ENCODE data around the gene BEX1.
"Not testable (repeated sequence)": the region's sequence is repeated elsewhere in the genome, so short reads cannot be mapped to it uniquely, and the experiment has no call there.

BEX1 gene

GRCh38 chrX:103063918-103064434, at the start of gene BEX1:
TSS of gene BEX1 (minus strand) at chrX:103064171. CDS start at chrX:103063274, 897 bp downstream.
- DNase-seq: no peak

DNA sequence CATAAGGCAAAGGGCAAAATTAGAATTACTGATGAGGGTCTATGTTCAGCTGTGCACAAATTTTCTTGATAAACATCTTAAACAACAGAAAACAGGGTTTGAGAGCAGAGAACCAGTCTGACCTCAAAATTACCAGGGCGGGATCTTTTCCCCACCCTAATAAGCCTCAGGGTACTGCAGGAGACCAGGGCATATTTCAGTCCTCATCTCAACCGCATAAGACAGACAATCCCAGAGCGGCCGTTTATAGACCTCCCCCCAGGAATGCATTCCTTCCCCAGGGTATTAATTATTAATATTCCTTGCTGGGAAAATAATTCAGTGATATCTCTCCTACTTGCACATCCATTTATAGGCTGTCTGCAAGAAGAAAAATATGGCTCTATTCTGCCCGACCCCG, 45.5 kb upstream of the BEX1 start:
- DNase-seq: not testable (repeated sequence)

DNA sequence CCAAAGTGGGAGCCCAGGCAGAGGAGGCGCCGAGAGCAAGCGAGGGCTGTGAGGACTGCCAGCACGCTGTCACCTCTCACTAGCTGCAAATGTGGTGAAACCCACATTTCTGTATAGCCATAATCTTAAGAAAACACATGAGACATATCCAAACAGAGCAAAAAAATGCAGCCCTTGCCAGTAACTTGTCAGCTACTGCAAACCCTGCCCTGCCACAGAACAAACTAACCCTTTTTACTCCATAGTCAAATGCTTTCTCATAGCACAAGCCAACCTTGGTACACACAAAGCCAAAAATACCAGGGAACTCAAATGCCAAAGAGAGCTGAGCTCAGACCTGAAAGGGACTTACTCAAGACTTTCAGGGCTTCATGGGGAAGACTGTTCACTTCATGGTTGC, 43.9 kb upstream of the BEX1 start:
- no peak for DNase-seq

GRCh38 chrX:103107227-103107737, 43.3 kb upstream of the BEX1 start:
- DNase-seq: not testable (repeated sequence)

DNA sequence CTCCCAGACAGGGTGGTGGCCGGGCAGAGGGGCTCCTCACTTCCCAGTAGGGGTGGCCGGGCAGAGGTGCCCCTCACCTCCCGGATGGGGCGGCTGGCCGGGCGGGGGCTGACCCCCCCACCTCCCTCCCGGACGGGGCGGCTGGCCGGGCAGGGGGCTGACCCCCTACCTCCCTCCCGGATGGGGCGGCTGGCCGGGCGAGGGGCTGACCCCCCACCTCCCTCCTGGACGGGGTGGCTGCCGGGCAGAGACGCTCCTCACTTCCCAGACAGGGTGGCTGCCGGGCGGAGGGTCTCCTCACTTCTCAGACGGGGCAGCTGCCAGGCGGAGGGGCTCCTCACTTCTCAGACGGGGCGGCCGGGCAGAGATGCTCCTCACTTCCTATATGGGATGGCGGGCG, 40.4 kb upstream of the BEX1 start:
- not testable (repeated sequence) for DNase-seq

DNA sequence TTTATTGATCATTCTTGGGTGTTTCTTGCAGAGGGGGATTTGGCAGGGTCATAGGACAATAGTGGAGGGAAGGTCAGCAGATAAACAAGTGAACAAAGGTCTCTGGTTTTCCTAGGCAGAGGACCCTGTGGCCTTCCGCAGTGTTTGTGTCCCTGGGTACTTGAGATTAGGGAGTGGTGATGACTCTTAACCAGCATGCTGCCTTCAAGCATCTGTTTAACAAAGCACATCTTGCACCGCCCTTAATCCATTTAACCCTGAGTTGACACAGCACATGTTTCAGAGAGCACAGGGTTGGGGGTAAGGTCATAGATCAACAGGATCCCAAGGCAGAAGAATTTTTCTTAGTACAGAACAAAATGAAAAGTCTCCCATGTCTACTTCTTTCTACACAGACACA, 39.9 kb upstream of the BEX1 start:
- DNase-seq: not testable (repeated sequence)

GRCh38 chrX:103101299-103102042, 37.5 kb upstream of the BEX1 start:
- no peak for DNase-seq

DNA sequence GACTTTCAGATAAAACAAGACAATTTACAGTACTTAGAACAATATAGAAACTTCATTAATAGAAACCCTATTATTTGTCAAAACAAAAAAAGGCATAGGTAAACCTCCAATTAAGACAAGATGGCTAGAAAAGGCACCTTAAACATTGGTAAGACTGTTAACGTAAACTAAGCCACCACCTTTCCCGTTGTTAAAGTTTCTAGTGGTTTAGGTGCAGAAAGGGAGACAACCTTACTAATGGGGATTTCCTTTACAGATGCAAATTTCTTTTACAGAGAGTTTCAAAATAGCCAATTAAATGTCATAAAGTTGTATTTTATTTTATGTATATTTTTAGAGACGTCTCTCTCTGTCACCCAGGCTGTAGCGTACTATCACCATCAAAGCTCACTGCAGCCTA, 36.5 kb upstream of the BEX1 start:
- no peak for DNase-seq

DNA sequence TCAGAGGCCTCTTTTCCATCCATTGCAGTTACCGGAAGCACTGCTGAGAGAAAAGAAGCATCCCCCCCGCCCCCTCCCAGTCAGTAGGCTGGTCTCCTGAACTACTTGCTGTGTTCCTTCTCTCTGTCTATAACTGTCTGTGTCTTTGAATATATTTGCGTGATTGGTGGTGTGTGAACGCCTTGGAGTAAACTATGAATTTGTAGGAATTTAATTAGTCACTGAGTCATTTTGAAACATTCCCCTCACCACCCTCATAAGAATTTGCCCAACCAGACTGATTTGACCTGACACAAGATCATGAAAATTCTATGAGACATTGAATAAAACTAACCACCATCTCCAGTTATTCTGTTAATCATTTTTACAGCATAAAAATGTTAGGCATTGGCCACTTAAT, 35.7 kb upstream of the BEX1 start:
- DNase-seq: no peak

DNA sequence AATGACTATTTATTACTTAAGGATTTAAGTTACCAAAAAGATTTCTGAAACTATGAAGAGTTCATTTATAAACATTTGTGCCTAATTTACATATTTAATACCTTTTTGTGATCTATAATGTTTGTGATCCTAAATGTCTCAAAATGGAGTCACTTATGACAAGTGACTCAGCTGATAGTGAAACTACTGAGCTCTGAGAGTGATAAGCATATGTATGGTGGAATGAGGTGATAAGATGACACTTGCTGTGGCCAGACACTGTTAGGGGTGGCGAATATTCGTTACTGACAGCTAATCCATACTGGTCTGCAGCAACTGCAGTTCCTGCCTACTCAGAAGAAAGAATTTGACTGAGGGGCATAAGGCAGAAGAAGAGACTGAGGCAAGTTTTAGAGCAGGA, 34.5 kb upstream of the BEX1 start:
- DNase-seq: no peak

DNA sequence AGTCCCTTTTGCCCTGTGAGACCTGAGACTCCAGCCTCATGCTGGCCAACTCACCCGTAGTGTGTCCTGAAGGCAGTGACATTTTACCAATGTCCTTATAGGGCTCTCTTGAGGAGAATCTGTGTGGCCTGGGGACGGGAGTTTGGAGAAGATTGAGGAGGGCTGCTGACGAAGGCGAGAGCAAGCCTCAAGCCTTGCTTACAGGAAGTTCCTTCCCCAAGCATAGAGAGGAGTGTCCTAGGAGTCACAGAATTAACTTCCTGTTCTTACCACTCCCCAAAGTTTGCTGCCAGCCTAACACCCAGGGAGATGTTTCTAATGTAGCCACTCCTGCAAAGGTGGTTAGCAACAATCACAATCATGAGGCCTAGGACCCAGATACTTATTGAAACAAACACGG, 29.0 kb upstream of the BEX1 start, which contains the start of gene NXF3:
Gene NXF3 (minus strand): TSS at position 202 of the 400 bp plus-strand sequence. CDS start 120 bp downstream, at position 82.
- DNase-seq: no peak

DNA sequence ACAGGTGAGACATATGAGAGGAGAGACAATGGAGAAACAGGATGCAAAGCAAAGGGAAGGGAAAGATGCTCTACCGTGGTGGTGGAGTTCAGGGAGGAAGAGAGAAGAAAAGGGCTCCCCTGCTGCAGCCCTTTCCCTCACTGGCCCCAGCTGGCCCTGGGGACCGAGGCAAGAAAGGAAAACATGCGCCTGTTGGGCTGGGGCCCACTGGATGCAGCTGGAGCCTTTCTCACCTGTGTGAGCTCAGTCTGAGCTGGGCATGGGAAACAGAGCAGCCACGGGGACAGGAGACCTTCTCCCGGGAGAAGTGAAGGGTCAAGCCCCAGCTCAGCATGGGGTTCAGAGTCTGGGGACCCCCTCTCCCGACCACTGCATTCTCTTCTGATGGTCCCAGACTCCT, 17.1 kb upstream of the BEX1 start:
- no peak for DNase-seq

DNA sequence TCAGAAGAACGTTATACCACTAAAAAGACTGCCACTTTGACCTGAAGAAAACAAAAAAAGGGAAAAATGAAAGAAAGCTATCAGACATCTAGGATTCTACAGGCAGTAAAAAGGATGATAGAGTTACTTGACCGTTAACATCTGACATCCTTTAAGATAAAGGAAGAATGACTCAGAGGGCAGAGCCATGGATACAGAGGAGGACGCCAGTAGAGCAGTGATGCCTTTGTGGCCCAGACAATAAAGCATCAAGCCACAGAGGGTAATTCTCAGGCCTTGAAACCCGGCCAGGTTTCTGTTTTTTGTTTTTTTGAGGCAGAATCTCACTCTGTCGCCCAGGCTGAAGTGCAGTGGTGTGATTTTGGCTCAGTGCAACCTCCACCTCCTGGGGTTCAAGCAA, 9.5 kb upstream of the BEX1 start:
- no peak for DNase-seq

GRCh38 chrX:103066606-103067005, 2.6 kb upstream of the BEX1 start:
- no peak for DNase-seq

DNA sequence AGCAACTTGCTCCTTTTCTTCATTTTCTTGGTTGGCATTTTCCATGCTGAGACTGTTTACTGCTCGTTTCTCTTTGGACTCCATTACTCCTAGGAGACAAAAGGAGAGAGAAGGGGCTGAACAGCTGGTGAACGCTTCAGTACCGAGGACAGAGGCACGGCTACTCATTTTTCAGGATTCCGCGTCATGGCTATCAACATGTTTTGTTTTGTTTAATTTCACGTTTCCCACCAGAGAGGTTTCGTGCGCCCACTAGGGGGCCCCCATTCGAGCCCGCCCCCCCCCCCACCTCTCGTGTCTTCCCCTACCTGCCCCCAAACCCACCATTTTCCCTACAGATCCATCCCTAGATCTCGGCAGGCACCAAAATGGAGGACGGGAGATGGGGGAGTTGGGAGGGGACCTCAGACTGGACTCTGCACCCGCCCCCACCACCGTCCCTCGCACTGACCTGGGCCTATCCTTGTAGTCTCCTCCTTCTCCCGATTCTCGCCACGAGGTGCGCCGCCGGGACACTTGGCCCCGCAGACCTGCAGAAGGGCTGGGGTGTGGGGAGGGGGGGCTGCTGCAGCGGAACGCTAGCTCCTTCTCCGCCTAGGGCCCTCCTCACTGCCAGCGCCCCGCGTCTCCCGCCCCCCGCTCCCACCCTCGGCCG, 653 bp downstream of the BEX1 start:
- no peak for DNase-seq

DNA sequence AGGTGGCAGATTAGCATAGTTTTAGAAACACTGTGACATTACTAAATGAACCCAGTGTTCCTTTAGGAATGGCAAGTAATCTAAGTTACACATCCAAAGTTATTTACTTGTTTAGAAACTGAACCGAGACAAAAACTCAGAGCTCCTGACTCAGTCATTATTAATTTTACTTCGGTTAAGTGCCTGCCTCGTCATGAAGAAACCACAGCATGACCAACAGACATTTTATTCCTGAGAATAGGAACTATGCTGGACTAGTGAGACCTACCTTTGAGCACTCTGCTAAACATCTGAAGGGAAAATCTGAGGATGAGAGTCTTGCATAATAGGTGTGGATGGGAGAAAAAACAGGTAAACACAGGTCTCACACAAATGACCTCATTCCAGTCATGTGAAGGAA, 2.5 kb downstream of the BEX1 start:
- DNase-seq: no peak

- DNase-seq: no peak
Measured at GRCh38 chrX:103056902-103057301, 7.1 kb downstream of the BEX1 start.

DNA sequence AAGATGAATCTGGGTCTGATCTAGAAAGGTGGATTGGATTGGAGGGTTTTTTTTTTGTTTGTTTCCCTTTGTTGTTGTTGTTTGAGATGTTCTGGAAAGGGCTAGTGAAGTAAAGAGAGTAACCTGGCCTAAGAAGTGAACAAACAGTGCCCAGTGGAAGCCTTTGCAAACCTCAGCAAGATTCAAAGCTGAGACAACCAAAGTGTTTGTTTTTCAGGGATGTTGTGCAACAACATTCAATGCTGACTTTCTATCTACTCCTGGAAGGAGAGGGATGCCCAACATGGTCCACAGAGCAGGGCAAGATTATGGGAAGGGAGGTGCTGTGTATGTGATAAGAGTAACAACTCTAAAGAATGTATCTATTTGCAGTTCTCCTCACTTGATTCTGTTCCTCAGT, 11.3 kb downstream of the BEX1 start:
- DNase-seq: no peak

DNA sequence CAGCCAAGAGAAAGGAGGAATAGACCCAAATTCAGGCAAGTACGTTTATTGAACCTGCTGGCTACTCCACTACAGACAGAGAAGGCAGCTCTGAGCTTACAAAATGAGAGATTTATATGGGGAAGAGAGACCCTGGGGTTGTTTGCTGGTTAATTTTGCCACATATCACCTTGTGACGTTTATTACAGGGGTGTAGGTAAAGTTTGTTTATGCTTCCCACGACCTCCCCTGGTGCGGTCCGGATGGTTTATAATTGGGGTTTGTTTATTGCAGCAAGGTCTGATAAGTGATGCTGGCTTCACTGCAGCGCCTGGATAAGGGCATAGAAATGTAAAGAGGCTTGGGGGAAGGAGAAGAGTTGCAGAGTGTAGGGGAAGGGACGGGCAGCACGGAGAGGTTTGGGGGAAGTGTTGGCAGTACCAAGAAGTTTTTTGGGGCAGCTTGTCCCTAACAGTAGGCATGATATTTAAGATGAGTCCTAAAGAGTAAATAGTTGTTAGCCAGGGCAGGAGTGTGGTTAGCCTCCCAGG, 12.6 kb downstream of the BEX1 start:
- no peak for DNase-seq

- DNase-seq: not testable (repeated sequence)
Measured at GRCh38 chrX:103033371-103033770, 30.6 kb downstream of the BEX1 start.

- no peak for DNase-seq
Measured at GRCh38 chrX:103017542-103017941, 46.4 kb downstream of the BEX1 start.

DNA sequence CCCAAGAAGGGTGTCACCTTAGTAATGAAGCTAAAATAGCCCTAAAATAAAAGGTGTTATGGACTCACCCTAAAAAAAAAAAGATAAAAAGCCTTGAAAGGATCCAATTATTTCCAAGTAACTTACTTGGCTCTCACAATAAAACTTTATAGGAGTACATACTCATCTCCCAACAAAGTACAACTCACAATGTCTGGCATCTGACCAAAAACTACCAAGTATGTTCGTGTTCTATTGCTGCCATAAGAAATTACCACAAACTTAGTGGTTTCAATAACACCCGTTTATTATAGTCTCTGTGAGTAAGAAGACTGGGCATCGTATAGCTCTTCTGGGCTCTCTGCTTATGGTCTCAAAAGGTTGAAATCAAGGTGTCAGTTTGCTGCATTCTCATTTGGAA, 51.0 kb downstream of the BEX1 start:
- no peak for DNase-seq
